HG02970 (cell line): ENCODE data around the gene ANK3.
A peak's percentile ranks its signal among the peaks of the same experiment; 100 is the strongest.

Experiments used
- ATAC-seq: cut with Tn5 transposase; IDR thresholded peaks from one replicate; pipeline ENCODE4 v1.9.1; 2021; ENCODE audit warnings: mild to moderate bottlenecking, moderate library complexity, moderate number of reproducible peaks; ENCODE audit not compliant: unreplicated experiment, low FRiP score

Gene ANK3

GRCh38 chr10:60384011-60384410 is 5.7 kb downstream of the ANK3 start:
- ATAC-seq, result no peak

GRCh38 chr10:60382946-60383681 is 6.6 kb downstream of the ANK3 start:
- no peak for ATAC-seq

GRCh38 chr10:60380781-60381180 is 8.9 kb downstream of the ANK3 start:
- no peak for ATAC-seq

- ATAC-seq, result no peak
These were observed 11.7 kb downstream of the ANK3 start for GRCh38 chr10:60377955-60378354.

- ATAC-seq, result no peak
These were observed 12.7 kb downstream of the ANK3 start for GRCh38 chr10:60377042-60377352.

DNA sequence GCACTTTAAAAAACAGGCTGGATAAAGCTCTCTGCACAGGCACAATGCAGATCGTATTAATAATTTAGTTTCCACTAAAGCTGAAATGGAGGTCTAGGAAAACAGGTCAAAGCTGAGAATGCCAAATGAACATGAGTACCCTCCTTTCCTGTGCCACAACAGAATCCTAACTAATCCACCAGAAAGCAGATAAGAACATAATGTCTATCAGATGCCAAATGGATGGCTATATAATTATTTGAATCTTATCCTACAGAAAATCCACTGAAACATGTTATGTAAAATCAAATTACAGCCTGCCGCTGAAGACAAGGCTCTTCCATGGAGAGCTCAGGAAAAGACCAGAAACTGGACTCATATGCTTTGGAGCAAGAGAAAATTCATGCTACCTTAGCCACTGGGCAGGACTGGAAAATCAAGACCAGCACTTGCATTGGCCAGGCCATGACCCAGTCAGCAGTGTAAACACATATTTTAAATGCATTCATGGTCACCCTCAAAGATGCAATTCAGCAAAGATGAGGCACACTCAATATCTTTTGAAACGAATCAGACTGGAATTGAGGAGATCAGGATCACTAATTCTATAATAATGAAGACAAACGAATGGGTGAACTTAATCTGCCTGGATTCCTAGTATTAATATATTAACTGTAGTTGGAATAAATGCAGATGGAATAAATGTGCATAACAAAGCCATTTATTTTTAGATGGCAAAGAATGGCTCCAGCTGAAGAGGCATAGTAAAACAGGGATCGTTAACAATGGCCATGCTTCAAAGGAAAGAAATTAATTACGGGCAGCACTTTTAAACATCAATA is 13.2 kb downstream of the ANK3 start:
- no peak for ATAC-seq

GRCh38 chr10:60375293-60376004 is 14.2 kb downstream of the ANK3 start:
- no peak for ATAC-seq

DNA sequence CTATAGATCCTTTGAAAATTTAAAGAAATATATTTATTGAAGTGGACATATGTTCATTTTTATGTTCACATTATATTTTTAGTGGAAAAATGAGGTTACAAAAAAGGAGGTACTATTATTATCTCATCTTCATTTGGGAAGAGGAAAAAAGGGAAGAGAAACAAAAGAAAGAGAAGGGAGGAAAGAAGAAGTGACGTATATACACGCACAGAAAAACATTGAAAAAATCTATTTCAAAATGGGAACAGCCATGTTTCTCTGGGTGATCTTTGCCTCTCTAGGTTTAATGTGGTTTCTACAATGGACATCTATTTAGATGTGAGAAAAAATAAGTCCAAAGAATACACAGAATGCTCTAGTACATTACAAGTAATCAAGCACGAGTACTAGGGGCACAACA is 14.8 kb downstream of the ANK3 start:
- no peak for ATAC-seq

DNA sequence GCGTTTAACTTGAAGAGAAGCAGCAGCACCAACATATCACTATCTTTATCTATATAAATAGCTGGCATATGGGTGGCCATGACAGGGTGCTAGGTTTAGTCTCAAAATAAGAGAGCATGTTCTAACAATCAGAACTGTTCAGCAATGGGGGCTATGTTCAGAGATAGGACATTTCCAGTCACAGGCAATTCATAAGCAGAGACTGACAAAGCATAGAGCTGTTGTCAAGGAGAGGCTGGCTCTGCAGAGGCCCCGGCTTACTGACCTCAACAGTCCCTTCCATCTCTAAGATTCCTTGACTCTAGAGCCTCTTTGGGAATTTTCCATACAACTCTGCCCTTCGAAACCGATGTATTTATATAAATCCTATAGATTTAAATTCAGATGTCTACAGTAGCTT is 17.2 kb downstream of the ANK3 start:
- no peak for ATAC-seq

GRCh38 chr10:60369547-60369930 is 20.1 kb downstream of the ANK3 start:
- no peak for ATAC-seq

GRCh38 chr10:60368875-60369546 is 20.7 kb downstream of the ANK3 start:
- ATAC-seq, result no peak

DNA sequence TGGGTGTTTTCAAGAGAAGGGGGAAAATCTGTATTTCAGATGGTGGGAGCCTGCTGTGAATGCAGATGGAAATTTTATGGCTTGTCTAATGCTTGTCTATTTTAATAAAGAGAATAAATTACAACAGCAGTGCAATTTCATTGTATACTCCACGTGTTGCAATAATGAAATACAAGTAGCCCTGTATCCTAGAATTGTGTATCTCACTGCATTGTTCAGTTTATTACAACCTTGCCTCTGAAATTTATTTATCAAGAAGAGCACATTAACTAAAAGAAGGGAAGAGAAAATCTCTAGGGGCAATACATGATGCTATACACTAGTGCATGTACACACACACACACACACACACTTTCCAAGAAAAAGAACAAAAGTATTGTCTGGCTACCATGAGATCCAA is 21.8 kb downstream of the ANK3 start:
- no peak for ATAC-seq

DNA sequence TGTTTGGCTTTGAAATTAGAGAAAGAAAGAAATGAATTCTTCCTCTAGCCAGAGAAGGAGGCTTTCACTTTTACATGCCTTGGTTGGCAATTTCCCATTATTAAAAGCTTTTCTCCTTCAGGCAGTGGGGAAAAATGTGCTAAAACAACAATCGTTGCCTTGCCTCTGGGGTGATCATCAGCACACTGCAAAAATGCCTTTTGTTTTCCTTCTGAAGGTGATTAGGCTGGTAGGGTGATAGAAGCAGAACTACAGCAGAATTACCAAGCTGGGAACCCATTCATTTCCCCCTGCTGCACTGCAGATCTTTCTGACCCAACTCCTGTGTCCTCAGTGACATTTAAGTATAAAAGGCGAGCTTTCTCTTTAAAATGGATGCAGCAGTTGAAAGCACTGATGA is 22.2 kb downstream of the ANK3 start:
- no peak for ATAC-seq

GRCh38 chr10:60367024-60367423 is 22.7 kb downstream of the ANK3 start:
- ATAC-seq, result no peak

- no peak for ATAC-seq
These were observed 26.5 kb downstream of the ANK3 start for GRCh38 chr10:60363187-60363586.

DNA sequence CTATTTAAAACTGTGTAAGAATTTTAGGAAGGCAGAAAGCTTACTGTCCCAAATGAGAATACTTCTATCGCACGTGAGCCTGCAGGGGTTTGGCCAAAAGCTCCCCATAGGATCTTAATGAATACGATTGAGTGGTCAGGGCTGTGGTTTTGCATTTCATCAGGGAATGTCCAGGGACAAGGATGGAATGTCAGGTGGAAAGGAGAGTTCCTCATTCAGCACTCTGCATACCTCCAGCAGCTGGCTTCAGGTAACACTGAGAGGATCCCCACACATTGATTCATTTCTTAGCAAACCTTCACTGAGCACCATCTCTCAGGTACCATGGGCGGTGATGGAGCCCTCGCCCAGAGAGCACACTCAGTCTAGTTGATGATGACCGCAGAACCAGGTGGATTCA is 27.2 kb downstream of the ANK3 start:
- ATAC-seq, result no peak

DNA sequence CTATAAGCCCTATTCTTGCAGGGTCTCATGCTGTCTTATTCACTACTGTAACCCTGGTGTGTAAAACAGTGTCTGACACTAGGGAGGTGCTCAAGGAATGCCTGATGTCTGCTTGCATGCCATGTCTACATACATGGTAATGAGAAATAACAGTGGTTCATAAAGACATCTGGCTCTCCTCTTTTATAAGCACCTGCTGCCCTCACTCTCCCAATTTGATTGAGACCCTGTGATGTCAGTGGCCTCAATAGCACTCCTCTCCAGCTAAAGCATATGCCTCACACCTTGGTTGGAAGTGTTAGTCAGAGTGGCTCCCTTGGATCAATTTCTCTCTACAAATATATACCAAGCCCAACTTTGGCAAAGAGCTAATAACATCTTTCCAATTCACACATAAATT is 30.6 kb downstream of the ANK3 start:
- ATAC-seq, result no peak

DNA sequence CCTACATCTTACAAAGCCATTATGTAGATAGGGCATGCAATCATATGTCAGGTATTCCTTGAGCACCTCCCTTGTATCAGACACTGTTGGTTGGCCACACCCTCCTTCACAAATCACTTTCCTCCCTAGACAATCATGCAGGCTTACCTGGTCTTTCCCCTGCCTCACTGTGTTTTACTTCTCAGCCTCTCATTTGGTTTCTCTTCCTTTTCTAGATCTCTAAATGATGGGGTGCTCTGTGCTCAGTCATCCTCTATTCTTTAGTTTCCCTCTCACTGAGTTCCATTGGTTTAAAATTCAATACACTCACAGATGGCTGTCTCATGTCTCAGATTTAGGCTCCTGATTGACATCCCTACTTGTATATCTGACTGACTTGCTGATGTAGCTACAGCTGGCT is 31.4 kb downstream of the ANK3 start:
- ATAC-seq, result peak; percentile 75

GRCh38 chr10:60353519-60354258 is 36.0 kb downstream of the ANK3 start:
- no peak for ATAC-seq

GRCh38 chr10:60352105-60352504 is 37.6 kb downstream of the ANK3 start:
- peak; percentile 50 for ATAC-seq
